Nephron progenitor cell (in vitro differentiated cells): Measurements from ENCODE around the gene BCL6B.

ENCODE experiments used
- DNase-seq: peaks from one replicate; pipeline ENCODE4 v3.0.0; 2021
- H3K27ac Mint-ChIP-seq: 2 replicates; pipeline ENCODE4 v1.8.0; 2021; ENCODE audit warnings: mild to moderate bottlenecking, moderate library complexity, mixed read lengths
- H3K27me3 Mint-ChIP-seq: 2 replicates; pipeline ENCODE4 v1.8.0; 2021; ENCODE audit warnings: mild to moderate bottlenecking, low read depth, mixed read lengths; ENCODE audit not compliant: poor library complexity
- H3K36me3 Mint-ChIP-seq: 2 replicates; pipeline ENCODE4 v1.8.0; 2021; ENCODE audit warnings: low read depth, mixed read lengths
- H3K4me1 Mint-ChIP-seq: 2 replicates; pipeline ENCODE4 v1.8.0; 2021; ENCODE audit warnings: mixed read lengths
- H3K4me3 Mint-ChIP-seq: 2 replicates; pipeline ENCODE4 v1.8.0; 2021; ENCODE audit warnings: mild to moderate bottlenecking, moderate library complexity, mixed read lengths
- H3K9me3 Mint-ChIP-seq: 2 replicates; pipeline ENCODE4 v1.8.0; 2021; ENCODE audit warnings: mild to moderate bottlenecking, moderate library complexity, mixed read lengths
- CTCF ChIP-seq: fragments of 200-600 bp; sonication (generic); IDR thresholded peaks from 2 replicates; pipeline ENCODE4 v1.5.0; 2021; ENCODE audit warnings: antibody characterized with exemption

Gene BCL6B

GRCh38 chr17:7074931-7075330, 52.1 kb downstream of the BCL6B start:
- no peak for DNase-seq

GRCh38 chr17:7077911-7078546, 55.2 kb downstream of the BCL6B start:
- H3K4me1 Mint-ChIP-seq: peaks cover 15% of the 10 kb centered on the region
- peaks cover 23% of the 10 kb centered on the region for H3K9me3 Mint-ChIP-seq
- H3K27ac Mint-ChIP-seq: no peak overlapping the region
- no peak for TF ChIP-seq CTCF
- no peak overlapping the region for H3K4me3 Mint-ChIP-seq
- no peaks in the 10 kb centered on the region for H3K27me3 Mint-ChIP-seq
- H3K36me3 Mint-ChIP-seq: no peaks in the 10 kb centered on the region
- no peak for DNase-seq

More at GRCh38 chr17:7074931-7075330, 52.1 kb downstream of the BCL6B start:
- H3K4me3 Mint-ChIP-seq: no peak overlapping the region
- H3K27me3 Mint-ChIP-seq: peaks cover 8% of the 10 kb centered on the region
- no peak for TF ChIP-seq CTCF
- peaks cover 14% of the 10 kb centered on the region for H3K9me3 Mint-ChIP-seq
- H3K36me3 Mint-ChIP-seq: no peaks in the 10 kb centered on the region
- peaks cover 9% of the 10 kb centered on the region for H3K4me1 Mint-ChIP-seq
- H3K27ac Mint-ChIP-seq: no peak overlapping the region

- no peaks in the 10 kb centered on the region for H3K36me3 Mint-ChIP-seq
- no peak overlapping the region for H3K27ac Mint-ChIP-seq
- H3K4me1 Mint-ChIP-seq: peaks cover 19% of the 10 kb centered on the region
- no peak overlapping the region for H3K4me3 Mint-ChIP-seq
- no peak for DNase-seq
- H3K9me3 Mint-ChIP-seq: peaks cover 23% of the 10 kb centered on the region
- H3K27me3 Mint-ChIP-seq: no peaks in the 10 kb centered on the region
- TF ChIP-seq CTCF: no peak
These were observed 55.9 kb downstream of the BCL6B start for GRCh38 chr17:7078711-7079110.
